ENCODE measurements around the gene INHBB.
"Not testable (repeated sequence)": the region's sequence is repeated elsewhere in the genome, so short reads cannot be mapped to it uniquely, and the experiment has no call there.

INHBB gene

DNA sequence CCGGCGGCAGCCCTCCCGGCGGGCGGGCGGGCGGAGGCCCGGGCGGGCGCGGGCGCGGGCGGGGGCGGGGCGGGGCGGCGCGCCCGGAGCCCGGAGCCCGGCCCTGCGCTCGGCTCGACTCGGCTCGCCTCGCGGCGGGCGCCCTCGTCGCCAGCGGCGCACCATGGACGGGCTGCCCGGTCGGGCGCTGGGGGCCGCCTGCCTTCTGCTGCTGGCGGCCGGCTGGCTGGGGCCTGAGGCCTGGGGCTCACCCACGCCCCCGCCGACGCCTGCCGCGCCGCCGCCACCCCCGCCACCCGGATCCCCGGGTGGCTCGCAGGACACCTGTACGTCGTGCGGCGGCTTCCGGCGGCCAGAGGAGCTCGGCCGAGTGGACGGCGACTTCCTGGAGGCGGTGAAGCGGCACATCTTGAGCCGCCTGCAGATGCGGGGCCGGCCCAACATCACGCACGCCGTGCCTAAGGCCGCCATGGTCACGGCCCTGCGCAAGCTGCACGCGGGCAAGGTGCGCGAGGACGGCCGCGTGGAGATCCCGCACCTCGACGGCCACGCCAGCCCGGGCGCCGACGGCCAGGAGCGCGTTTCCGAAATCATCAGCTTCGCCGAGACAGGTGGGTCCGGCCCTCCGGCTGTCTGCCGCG is at the start of gene INHBB:
TSS of gene INHBB (plus strand) at position 111 of the 641 bp plus-strand sequence. CDS start at position 164, 53 bp downstream.
- DNase-seq (ENCODE audit: low spot score): no peak

DNA sequence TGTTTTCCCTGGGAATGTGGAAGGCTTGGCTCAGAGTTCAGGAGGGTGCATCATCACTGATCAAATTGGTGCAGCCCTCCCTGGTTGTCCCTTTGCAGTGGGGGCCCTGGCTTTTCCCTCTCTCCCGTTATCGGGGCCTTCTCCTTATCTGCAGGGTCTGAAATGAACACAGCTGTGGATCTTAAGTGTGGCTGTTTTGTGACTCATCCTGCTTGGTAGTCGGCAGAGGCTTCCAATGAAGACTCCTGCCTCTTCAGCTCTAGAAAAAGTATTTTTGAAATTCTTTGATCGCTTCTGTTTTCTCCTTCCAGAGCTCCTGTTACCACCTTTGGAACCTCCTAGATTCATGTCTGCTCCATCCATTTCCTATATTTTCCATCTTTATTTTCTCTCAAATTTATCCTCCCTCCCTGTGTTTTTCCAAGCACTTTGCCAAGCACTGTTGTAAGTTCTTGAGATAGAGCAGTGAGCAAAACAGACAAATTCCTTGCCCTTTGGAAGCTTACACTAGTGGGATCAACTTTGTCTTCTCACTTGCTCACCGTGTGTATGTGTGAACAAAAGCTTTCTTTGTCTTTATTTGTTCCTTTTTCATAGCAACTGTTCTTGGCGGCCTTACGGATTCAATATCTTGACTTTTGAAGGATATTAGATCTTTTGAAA is 47.6 kb upstream of the INHBB start:
- no peak for DNase-seq (ENCODE audit: low spot score)

DNA sequence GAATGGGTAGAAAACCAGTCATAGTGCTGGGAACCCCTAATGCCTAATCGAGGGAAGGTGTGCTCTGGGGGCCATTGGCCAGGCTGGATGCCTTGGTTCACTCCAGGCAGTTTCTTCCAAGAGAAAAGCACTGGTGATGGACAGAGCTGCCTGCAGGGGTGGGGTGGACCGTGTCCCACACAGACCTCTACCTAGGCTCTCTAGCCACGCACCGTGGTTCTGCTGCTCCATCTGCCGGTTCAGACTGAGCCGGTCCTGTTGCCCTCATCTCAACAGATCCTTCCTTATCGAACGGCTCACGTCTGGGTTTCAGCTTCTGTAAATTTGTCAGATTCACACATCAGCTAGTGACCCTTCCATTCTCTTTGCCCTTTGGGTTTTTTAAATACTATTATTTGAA is 46.9 kb upstream of the INHBB start:
- DNase-seq (ENCODE audit: low spot score): no peak

GRCh38 chr2:120299561-120299960 is 46.4 kb upstream of the INHBB start:
- no peak for DNase-seq (ENCODE audit: low spot score)

DNA sequence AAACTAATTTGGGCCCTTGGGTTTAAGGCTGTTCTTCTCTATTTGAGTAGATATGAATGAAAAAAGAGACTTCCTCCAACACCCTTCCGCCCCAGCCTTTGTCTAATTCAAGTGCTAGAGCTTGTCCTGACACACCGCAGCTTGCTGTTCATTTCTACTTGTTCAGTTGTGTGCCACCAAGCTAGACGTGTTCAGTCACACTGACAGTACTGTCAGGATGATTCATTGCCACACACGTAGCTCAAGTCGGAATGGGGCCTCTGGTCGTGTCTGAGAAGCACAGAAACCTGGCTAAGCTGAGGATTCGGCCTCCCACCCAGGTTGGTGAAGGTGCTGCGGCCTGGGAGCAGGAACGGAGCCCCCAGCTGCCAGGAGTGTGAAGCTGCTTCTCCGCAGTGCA is 45.6 kb upstream of the INHBB start:
- no peak for DNase-seq (ENCODE audit: low spot score)

DNA sequence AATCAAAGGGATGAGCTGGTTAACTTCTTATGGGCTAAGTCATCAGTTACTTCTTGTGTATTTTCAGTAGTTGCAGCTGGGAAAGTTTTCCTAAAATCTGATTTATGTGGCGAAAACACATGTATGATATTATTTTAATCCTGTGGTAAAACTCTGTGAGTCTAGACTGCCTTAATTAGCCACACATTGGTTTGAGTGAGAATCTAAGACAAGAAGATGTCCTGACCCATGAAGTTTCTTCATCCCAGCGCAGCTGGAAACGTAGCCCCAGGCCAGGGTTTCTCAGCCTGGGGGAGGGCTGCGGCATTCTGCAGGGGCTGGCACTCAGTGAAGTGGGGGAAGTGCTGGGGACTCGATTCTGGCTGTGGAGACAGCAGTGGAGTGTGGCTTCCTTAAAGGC is 44.7 kb upstream of the INHBB start:
- DNase-seq (ENCODE audit: low spot score): no peak

DNA sequence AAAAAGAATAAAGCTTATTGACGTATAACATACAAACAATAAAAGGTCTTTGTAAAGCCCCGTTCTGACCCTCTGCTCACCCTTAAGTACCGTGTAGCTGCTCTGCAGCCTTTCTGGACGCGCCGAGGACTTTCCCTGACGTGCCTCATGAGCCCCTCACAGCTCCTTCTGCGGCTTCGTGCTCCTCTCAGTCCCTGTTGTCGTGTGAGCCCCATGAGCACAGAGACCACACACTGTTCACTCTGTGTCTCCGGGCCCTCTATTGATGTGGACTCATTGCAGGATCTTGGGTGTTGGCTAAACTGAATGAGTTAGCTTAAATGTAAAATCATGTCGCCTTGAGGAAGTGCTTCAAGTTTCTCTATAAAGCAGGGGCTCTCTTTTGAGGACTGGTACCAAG is 43.6 kb upstream of the INHBB start:
- no peak for DNase-seq (ENCODE audit: low spot score)

DNA sequence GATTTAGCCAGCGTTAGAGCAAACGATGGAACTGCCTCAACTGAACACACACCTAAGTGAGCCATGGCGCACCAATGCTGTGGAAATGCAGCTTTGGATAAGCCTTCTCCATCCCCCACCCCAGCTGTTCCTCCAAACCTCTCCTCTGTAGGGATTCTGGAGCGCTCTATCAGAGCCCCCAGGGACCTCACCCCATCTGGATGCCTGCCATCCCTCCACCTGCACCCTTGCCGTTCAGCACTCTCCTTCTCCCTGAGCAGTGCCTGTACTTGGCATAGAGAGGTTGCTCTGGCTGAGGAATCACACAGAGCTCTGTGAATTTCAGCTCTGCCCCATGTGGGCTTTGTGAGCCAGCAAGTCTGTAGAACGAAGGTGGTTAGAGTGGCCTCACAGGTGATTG is 42.8 kb upstream of the INHBB start:
- DNase-seq (ENCODE audit: low spot score): no peak

DNA sequence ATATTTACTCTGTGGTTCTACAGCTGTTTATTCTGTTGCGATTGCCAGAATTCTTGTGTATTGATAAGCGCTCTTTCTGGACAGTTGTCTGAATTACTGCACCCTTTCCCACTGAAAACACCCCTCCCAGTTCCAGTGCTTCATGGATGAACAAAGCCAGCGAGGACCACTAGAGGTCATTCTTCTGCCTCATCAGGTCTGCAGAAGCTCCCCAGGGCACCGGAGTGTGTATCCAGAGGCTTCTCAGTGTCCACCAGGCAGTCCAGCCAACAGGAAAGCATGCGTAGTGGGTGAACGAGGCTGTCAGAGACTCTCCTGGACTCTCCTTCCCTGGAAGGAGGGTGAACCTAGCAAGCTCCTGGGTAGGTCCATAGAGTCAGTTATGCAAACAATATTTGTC is 40.6 kb upstream of the INHBB start:
- no peak for DNase-seq (ENCODE audit: low spot score)

GRCh38 chr2:120305937-120306490 is 39.9 kb upstream of the INHBB start:
- no peak for DNase-seq (ENCODE audit: low spot score)

GRCh38 chr2:120307482-120307881 is 38.5 kb upstream of the INHBB start:
- DNase-seq (ENCODE audit: low spot score): no peak

- no peak for DNase-seq (ENCODE audit: low spot score)
Observed at GRCh38 chr2:120308038-120308910, 37.7 kb upstream of the INHBB start.

- DNase-seq (ENCODE audit: low spot score): no peak
Observed at GRCh38 chr2:120310136-120310535, 35.8 kb upstream of the INHBB start.

- not testable (repeated sequence) for DNase-seq (ENCODE audit: low spot score)
Observed at GRCh38 chr2:120310841-120311240, 35.1 kb upstream of the INHBB start.

DNA sequence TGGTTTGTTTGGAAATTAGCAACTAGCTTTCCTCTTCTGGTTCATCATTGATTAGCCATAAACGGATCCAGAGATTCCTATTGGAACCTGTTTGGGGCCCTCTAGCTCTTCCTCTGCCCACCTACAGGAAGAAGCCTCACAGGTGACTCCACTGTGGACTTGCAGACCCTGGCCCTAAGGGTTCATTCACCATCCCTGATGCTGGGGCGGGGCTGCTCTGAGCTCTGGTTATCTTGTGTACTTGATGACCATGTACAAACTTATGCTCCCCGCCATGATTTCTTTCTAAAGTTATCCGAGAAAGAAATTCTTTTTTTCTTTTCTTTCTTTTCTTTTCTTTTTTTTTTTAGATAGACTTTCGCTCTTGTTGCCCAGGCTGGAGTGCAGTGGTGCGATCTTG is 33.9 kb upstream of the INHBB start:
- DNase-seq (ENCODE audit: low spot score): no peak

DNA sequence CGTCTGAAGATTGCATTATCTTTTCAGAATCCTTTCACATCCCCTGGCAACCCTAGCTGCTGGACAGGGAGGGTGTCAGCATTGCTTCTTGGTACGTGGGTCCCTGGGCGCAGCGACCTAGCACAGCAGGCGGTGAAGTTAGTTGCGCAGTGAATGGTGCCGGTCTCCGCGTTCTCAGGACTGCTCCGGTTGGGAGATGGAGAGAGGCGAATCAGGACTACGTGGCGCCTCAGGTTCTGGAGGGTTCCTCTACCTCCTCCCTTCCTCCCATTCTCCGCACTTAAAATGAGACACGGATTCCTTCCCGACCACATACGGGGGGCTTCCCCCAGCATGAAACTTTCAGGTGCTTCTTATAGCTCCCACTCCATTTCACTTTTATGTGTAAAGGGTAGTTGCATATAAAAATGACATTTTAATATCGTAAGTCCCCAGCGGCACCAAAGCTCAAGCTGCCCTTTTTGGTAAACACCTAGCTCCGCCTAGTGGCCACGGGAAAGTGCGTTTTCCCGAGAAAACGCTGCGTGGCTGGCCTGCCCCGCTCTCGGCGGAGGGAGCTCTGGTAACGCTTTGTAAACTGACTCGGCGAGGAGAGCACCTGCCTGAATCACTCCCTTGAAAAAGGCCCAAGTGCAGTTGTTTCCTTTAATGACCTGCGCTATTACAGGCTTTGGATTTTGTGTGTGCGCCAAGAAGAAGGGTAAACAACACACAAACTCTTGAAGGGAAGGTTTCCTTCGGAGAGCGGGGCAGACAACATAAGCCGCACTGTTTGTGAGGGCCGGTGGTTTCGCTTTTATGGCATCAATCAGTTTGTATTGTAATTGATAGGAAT is 32.9 kb upstream of the INHBB start:
- peak; percentile 78 for DNase-seq (ENCODE audit: low spot score)

GRCh38 chr2:120313695-120314615 is 32.0 kb upstream of the INHBB start:
- DNase-seq (ENCODE audit: low spot score): no peak

GRCh38 chr2:120314690-120315366 is 31.1 kb upstream of the INHBB start:
- DNase-seq (ENCODE audit: low spot score): no peak

DNA sequence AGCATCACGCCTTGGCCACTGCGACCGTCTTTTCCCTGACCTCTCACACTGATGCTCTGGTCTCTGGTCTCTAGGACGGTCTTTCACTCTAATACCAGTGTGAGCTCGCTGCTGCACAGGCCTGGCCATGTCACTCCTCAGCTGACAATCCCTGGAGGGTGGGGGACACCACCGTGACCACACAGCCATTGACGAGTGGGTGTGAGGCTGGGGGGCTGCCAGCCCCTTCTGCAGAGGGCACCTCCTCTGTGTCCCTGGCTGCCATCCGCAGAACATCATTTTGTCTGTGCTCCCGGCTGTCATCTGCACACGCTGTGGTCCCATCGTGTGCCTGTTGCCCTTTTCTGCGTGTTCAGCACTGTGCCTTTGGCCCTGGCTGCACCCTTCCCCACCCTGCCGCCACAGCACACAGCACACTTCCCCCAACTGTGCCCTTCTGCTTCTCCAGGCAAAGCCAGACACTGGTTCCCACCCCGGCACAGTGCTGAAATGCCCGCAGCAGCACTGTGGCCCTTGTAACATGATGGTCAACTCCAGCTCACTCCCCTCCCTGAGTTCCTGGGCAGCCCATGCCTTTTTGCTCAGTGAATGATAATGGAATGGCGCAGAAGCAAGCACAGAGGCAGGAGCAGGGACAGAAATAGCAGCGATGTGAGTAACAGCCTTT is 30.4 kb upstream of the INHBB start:
- no peak for DNase-seq (ENCODE audit: low spot score)

DNA sequence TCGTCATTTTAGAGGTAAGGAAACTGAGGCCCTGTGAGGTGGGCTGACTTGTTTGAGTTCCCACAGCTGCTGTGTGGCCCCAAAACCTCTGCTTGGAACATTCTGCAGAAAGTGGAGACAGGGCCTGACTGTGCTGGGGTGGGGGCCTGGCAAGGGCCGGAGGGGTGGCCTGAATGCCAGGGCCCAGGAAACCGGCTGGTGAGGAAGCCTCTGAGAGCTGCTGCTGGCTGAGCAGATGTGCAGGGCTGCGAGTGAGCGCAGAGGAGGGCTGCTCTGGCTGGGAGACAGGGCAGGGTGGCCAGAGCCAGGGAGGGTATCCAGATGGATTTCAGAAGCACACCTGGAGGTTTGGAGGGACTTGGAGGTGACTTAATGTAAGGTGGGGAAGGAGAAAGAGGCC is 29.9 kb upstream of the INHBB start:
- no peak for DNase-seq (ENCODE audit: low spot score)

All from CD4-positive, alpha-beta T cell treated with Interleukin-15 for 4 hours (primary cell).